SK-N-SH (cell line): ENCODE data around the gene TDRD1. TPM values are rescaled to one million over a fixed set of nuclear protein-coding genes. Genes with fewer than 3 reads are reported as not detected.

Experiments used
- CTCF ChIA-PET: fragments of 300-600, 350-600 bp; formaldehyde crosslinking; extraction: SDS; loops from one replicate; lab custom pipeline; 2021; lab: Yijun Ruan, JAX
- POLR2A ChIA-PET: fragments of 350-600 bp; sonication (Branson Sonifier 250); formaldehyde crosslinking; extraction: SDS; loops from one replicate; lab custom pipeline; 2020; ENCODE audit warnings: antibody characterized with exemption, inconsistent platforms; lab: Yijun Ruan, JAX
- DNase-seq: peaks from one replicate; pipeline ENCODE4 v3.0.0; 2012
- H2AFZ ChIP-seq: fragments of 200-600 bp; sonication (generic); 2 replicates; pipeline ENCODE4 v1.8.1; 2016; ENCODE audit warnings: antibody characterized with exemption, mild to moderate bottlenecking, low read depth
- H3F3A ChIP-seq: fragments of 200-600 bp; sonication (generic); replicated peaks from 2 replicates; pipeline ENCODE3; 2016; ENCODE audit warnings: antibody characterized with exemption, mild to moderate bottlenecking; ENCODE audit not compliant: insufficient read depth
- H3K27ac ChIP-seq, 2 experiments: fragments of 200-500 bp in 1 of 2; fragments of 200-600 bp in 1 of 2; sonication (Bioruptor generic) in 1 of 2; sonication (generic), shearing (Covaris generic) in 1 of 2; 2 replicates each; pipeline versions ENCODE4 v1.5.1 to v1.6.1; 2014 to 2016; ENCODE audit warnings: low read depth in 2 of 2, inconsistent platforms in 1 of 2, low read length in 1 of 2, mild to moderate bottlenecking in 1 of 2, mixed read lengths in 1 of 2
- H3K27me3 ChIP-seq: fragments of 200-600 bp; sonication (generic), shearing (Covaris generic); 2 replicates; pipeline ENCODE4 v1.6.1; 2016; ENCODE audit warnings: mixed run types; ENCODE audit not compliant: insufficient read depth
- H3K36me3 ChIP-seq, 2 experiments: fragments of 200-500 bp in 1 of 2; fragments of 200-600 bp in 1 of 2; sonication (Bioruptor generic) in 1 of 2; sonication (generic) in 1 of 2; replicated peaks in 1 of 2; 2 replicates each; pipeline versions ENCODE3 to v1.5.1; 2014 to 2016; ENCODE audit warnings: low read length in 1 of 2, mild to moderate bottlenecking in 1 of 2; ENCODE audit not compliant: insufficient read depth in 2 of 2, control insufficient read depth in 1 of 2
- H3K4me1 ChIP-seq, 2 experiments: fragments of 200-500 bp in 1 of 2; fragments of 200-600 bp in 1 of 2; sonication (Bioruptor generic) in 1 of 2; sonication (generic), shearing (Covaris generic) in 1 of 2; 2 replicates each; pipeline versions ENCODE4 v1.5.1 to v1.6.1; 2014 to 2016; ENCODE audit warnings: low read depth in 1 of 2, low read length in 1 of 2, mixed run types in 1 of 2; ENCODE audit not compliant: insufficient read depth in 2 of 2, control insufficient read depth in 1 of 2
- H3K4me2 ChIP-seq: fragments of 200-600 bp; sonication (generic), shearing (Covaris generic); 2 replicates; pipeline ENCODE4 v1.6.1; 2017; ENCODE audit warnings: mixed run types
- H3K4me3 ChIP-seq, 2 experiments: fragments of 200-500 bp in 1 of 2; fragments of 200-600 bp in 1 of 2; sonication (Bioruptor generic) in 1 of 2; sonication (generic), shearing (Covaris generic) in 1 of 2; 2 replicates each; pipeline versions ENCODE4 v1.5.1 to v1.8.1; 2014 to 2016; ENCODE audit warnings: low read depth in 2 of 2, inconsistent platforms in 1 of 2, low read length in 1 of 2, mild to moderate bottlenecking in 1 of 2, mixed read lengths in 1 of 2, moderate library complexity in 1 of 2
- H3K79me2 ChIP-seq: fragments of 200-600 bp; sonication (generic); 2 replicates; pipeline ENCODE4 v1.8.1; 2017; ENCODE audit warnings: mild to moderate bottlenecking; ENCODE audit not compliant: insufficient read depth
- H3K9ac ChIP-seq: fragments of 200-600 bp; sonication (generic); 2 replicates; pipeline ENCODE4 v1.6.1; 2017; ENCODE audit warnings: mixed run types
- H3K9me2 ChIP-seq: fragments of 200-600 bp; sonication (generic); 2 replicates; pipeline ENCODE4 v1.6.1; 2017; ENCODE audit warnings: mixed run types
- H3K9me3 ChIP-seq: fragments of 200-600 bp; sonication (generic); 2 replicates; pipeline ENCODE4 v1.6.1; 2017; ENCODE audit warnings: mixed run types, mild to moderate bottlenecking, moderate library complexity
- H4K20me1 ChIP-seq: fragments of 200-600 bp; sonication (generic); 2 replicates; pipeline ENCODE4 v1.6.1; 2017; ENCODE audit warnings: mild to moderate bottlenecking, mixed run types; ENCODE audit not compliant: insufficient read depth
- CHD2 ChIP-seq: fragments of 150-350 bp; IDR thresholded peaks from 2 replicates; pipeline ENCODE4 v1.6.1; 2018; ENCODE audit warnings: low read length; ENCODE audit not compliant: partially characterized antibody
- FOSL2 ChIP-seq: IDR thresholded peaks from 2 replicates; pipeline ENCODE4 v1.4.0; 2012; ENCODE audit warnings: low read depth, mild to moderate bottlenecking, moderate library complexity, borderline replicate concordance
- FOXJ3 ChIP-seq: sonication (generic); formaldehyde crosslinking; IDR thresholded peaks from 2 replicates; pipeline ENCODE4 v1.5.1; 2020; ENCODE audit warnings: mild to moderate bottlenecking, missing genetic modification reagents
- FOXM1 ChIP-seq: IDR thresholded peaks from 2 replicates; pipeline ENCODE4 v1.4.0; 2012; ENCODE audit warnings: low read depth, mild to moderate bottlenecking
- IRF3 ChIP-seq: fragments of 150-350 bp; IDR thresholded peaks from 2 replicates; pipeline ENCODE4 v1.6.1; 2016; ENCODE audit warnings: mild to moderate bottlenecking, low read depth, low read length
- JUND ChIP-seq: IDR thresholded peaks from 2 replicates; pipeline ENCODE4 v1.4.0; 2012
- NFIC ChIP-seq: IDR thresholded peaks from 2 replicates; pipeline ENCODE4 v1.4.0; 2012; ENCODE audit warnings: borderline replicate concordance
- NRF1 ChIP-seq: IDR thresholded peaks from 2 replicates; pipeline ENCODE4 v1.6.1; 2012; ENCODE audit warnings: low read depth, mild to moderate bottlenecking, low read length
- RCOR1 ChIP-seq: fragments of 150-350 bp; IDR thresholded peaks from 2 replicates; pipeline ENCODE4 v1.6.1; 2017; ENCODE audit warnings: antibody characterized with exemption, low read length
- SMC3 ChIP-seq: IDR thresholded peaks from 2 replicates; pipeline ENCODE4 v1.6.1; 2012; ENCODE audit warnings: low read depth, low read length, improper control_type of control experiment
- TEAD4 ChIP-seq: IDR thresholded peaks from 2 replicates; pipeline ENCODE4 v1.4.0; 2012; ENCODE audit warnings: mild to moderate bottlenecking, borderline replicate concordance; ENCODE audit not compliant: insufficient read depth
- WGBS: methylation state at CpG from one replicate; pipeline ENCODE4 v1.1.6; 2017; ENCODE audit warnings: low lambda C conversion rate; 5-methylcytosine and 5-hydroxymethylcytosine counted together
- polyA plus RNA-seq, 3 experiments: library from polyadenylated mRNA; depleted of rRNA; stranded (reverse); fragments of >200 nt; gene quantifications; 2 replicates each; pipeline ENCODE4 v1.2.3, GENCODE V29; 2012
- TF ChIP-seq, protein P1 (sequence below): IDR thresholded peaks from 2 replicates; pipeline ENCODE4; 2012
- TF ChIP-seq, protein P2 (sequence below): IDR thresholded peaks from 2 replicates; pipeline ENCODE4 v1.4.0; 2012; ENCODE audit warnings: low read depth

The TDRD1 gene
- polyA plus RNA-seq, 1 of the 3 experiments (the other 2 are of a cell fraction) = not detected

GRCh38 chr10:114272696-114273095 is 93.5 kb downstream of the TDRD1 start:
- no peak overlapping the region for H3K4me3 ChIP-seq
- POLR2A ChIA-PET = no interaction called here
- CTCF ChIA-PET = no interaction called here

GRCh38 chr10:114273910-114274309 is 94.8 kb downstream of the TDRD1 start:
- no peaks in the 10 kb centered on the region for H3K36me3 ChIP-seq
- H3K4me1 ChIP-seq = peaks cover 0 to 6% of the 10 kb centered on the region in 2 experiments; a peak in 1 of 4 replicates
- no peak overlapping the region for H3K9ac ChIP-seq
- no peak overlapping the region for H3K4me2 ChIP-seq
- no peaks in the 10 kb centered on the region for H4K20me1 ChIP-seq
- peaks cover 12% of the 10 kb centered on the region for H3F3A ChIP-seq
- POLR2A ChIA-PET = no interaction called here
- H2AFZ ChIP-seq = no peak overlapping the region
- no peaks in the 10 kb centered on the region for H3K9me2 ChIP-seq
- H3K27me3 ChIP-seq = no peaks in the 10 kb centered on the region
- WGBS = 81% methylated on average over 3 of the region's 3 CpGs
- H3K27ac ChIP-seq = no peak overlapping the region
- H3K79me2 ChIP-seq = no peaks in the 10 kb centered on the region
- H3K9me3 ChIP-seq = no peaks in the 10 kb centered on the region
- TF ChIP-seq CHD2 (no peak), JUND (no peak), IRF3 (no peak), FOSL2 (no peak), FOXJ3 (CRISPR knock-in tag) (no peak), SMC3 (no peak), FOXM1 (no peak)
- TF ChIP-seq, protein P1, sequence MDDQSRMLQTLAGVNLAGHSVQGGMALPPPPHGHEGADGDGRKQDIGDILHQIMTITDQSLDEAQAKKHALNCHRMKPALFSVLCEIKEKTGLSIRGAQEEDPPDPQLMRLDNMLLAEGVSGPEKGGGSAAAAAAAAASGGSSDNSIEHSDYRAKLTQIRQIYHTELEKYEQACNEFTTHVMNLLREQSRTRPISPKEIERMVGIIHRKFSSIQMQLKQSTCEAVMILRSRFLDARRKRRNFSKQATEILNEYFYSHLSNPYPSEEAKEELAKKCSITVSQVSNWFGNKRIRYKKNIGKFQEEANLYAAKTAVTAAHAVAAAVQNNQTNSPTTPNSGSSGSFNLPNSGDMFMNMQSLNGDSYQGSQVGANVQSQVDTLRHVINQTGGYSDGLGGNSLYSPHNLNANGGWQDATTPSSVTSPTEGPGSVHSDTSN = no peak
- TF ChIP-seq, protein P2, sequence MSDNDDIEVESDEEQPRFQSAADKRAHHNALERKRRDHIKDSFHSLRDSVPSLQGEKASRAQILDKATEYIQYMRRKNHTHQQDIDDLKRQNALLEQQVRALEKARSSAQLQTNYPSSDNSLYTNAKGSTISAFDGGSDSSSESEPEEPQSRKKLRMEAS = no peak
- CTCF ChIA-PET = interaction anchor here (0.7 kb wide), 1 partner anchor 691 kb away, joined by 3 read pairs; no protein-coding TSS in a partner anchor
- no peak overlapping the region for H3K4me3 ChIP-seq
- no peak for DNase-seq

More at GRCh38 chr10:114272696-114273095, 93.5 kb downstream of the TDRD1 start:
- H3F3A ChIP-seq = peaks cover 12% of the 10 kb centered on the region
- H3K79me2 ChIP-seq = no peaks in the 10 kb centered on the region
- TF ChIP-seq RCOR1 (no peak), NFIC (no peak), TEAD4 (no peak), NRF1 (no peak)
- TF ChIP-seq, all 33 proteins: peak for 0
- Histone ChIP-seq H3K9ac (no peak overlapping the region), H3K27me3 (no peaks in the 10 kb centered on the region), H3K36me3 (no peaks in the 10 kb centered on the region), H2AFZ (no peak overlapping the region), H4K20me1 (no peaks in the 10 kb centered on the region), H3K9me3 (no peaks in the 10 kb centered on the region), H3K4me1 (peaks cover 0 to 6% of the 10 kb centered on the region in 2 experiments; a peak in 1 of 4 replicates), H3K27ac (no peak overlapping the region), H3K4me2 (no peak overlapping the region), H3K9me2 (no peaks in the 10 kb centered on the region)
- 90% methylated on average over 6 of the region's 6 CpGs for WGBS
- no peak for DNase-seq
